Endothelial cell of umbilical vein (primary cell): Measurements from ENCODE around the gene PERCC1. TPM values are rescaled to one million over a fixed set of nuclear protein-coding genes. Genes with fewer than 3 reads are reported as not detected.

Source experiments
- BruUV-seq: library from RNA; stranded (reverse); fragments of 400-500 nt; replicated peaks from 2 replicates; lab custom pipeline; 2021; lab: Mats Ljungman, UMichigan
- CTCF ChIA-PET: fragments of 300-600, 350-600 bp; sonication (Branson Sonifier 250); formaldehyde crosslinking; loops from one replicate; lab custom pipeline; 2021; ENCODE audit warnings: antibody characterized with exemption, inconsistent platforms; lab: Charles Lee
- POLR2A ChIA-PET: fragments of 300-600, 350-600 bp; sonication (Branson Sonifier 250); formaldehyde crosslinking; loops from one replicate; lab custom pipeline; 2021; ENCODE audit warnings: antibody characterized with exemption, inconsistent platforms; lab: Charles Lee
- DNase-seq: peaks from one replicate; pipeline ENCODE4 v3.0.0-alpha.2; 2011; ENCODE audit warnings: low read depth, low spot score
- FAIRE-seq: peaks from 2 replicates; lab custom pipeline; 2011; peaks lifted over from hg19 to GRCh38; lab: Jason Lieb, UNC
- H2AFZ ChIP-seq: 2 replicates; pipeline ENCODE4 v1.6.0; 2012; ENCODE audit warnings: low read depth, low read length, control low read depth, inconsistent platforms
- H3K27ac ChIP-seq: 2 replicates; pipeline ENCODE4 v1.5.1; 2011; ENCODE audit warnings: low read depth, mild to moderate bottlenecking, control low read depth, low read length, moderate library complexity; ENCODE audit not compliant: insufficient read depth
- H3K27me3 ChIP-seq, 2 experiments: 2 replicates each; pipeline versions ENCODE4 v1.6.0 to v1.6.1; 2011; ENCODE audit warnings: low read length in 2 of 2, mixed read lengths in 1 of 2; ENCODE audit not compliant: control insufficient read depth in 2 of 2, insufficient read depth in 2 of 2
- H3K36me3 ChIP-seq, 2 experiments: 2 replicates in 1 of 2; 3 replicates in 1 of 2; pipeline ENCODE4 v1.5.1; 2011; ENCODE audit warnings: low read length in 2 of 2, mild to moderate bottlenecking in 1 of 2, moderate library complexity in 1 of 2; ENCODE audit not compliant: control insufficient read depth in 2 of 2, insufficient read depth in 2 of 2; ENCODE audit errors: extremely low read depth in 1 of 2
- H3K4me1 ChIP-seq: 3 replicates; pipeline ENCODE4 v1.5.1; 2011; ENCODE audit warnings: mild to moderate bottlenecking, low read length; ENCODE audit not compliant: control insufficient read depth, insufficient read depth; ENCODE audit errors: extremely low read depth
- H3K4me2 ChIP-seq: 2 replicates; pipeline ENCODE4 v1.6.1; 2011; ENCODE audit warnings: low read length, control low read depth, mixed read lengths; ENCODE audit not compliant: insufficient read depth
- H3K4me3 ChIP-seq, 3 experiments: fragments of 200-600 bp in 1 of 3; sonication (generic), shearing (Covaris generic) in 1 of 3; replicated peaks in 1 of 3; 2 replicates each; pipeline ENCODE4 v1.5.1; 2011 to 2016; ENCODE audit warnings: control low read depth in 3 of 3, low read length in 3 of 3, mild to moderate bottlenecking in 2 of 3, inconsistent platforms in 1 of 3, low read depth in 1 of 3, moderate library complexity in 1 of 3; ENCODE audit not compliant: insufficient read depth in 1 of 3
- H3K79me2 ChIP-seq: 2 replicates; pipeline ENCODE4 v1.6.0; 2012; ENCODE audit warnings: low read length, inconsistent platforms; ENCODE audit not compliant: control insufficient read depth, insufficient read depth
- H3K9ac ChIP-seq: replicated peaks from 2 replicates; pipeline ENCODE3; 2011; ENCODE audit warnings: low read length, control low read depth; ENCODE audit not compliant: insufficient read depth; ENCODE audit errors: extremely low read depth
- H3K9me1 ChIP-seq: replicated peaks from 3 replicates; pipeline ENCODE4 v1.6.0; 2011; ENCODE audit warnings: mild to moderate bottlenecking, low read length; ENCODE audit not compliant: control insufficient read depth, insufficient read depth; ENCODE audit errors: extremely low read depth
- H3K9me3 ChIP-seq: replicated peaks from 2 replicates; pipeline ENCODE4 v1.5.1; 2012; ENCODE audit warnings: low read length, inconsistent platforms; ENCODE audit not compliant: control insufficient read depth, insufficient read depth
- H4K20me1 ChIP-seq: replicated peaks from 2 replicates; pipeline ENCODE3; 2011; ENCODE audit warnings: mild to moderate bottlenecking, low read length; ENCODE audit not compliant: control insufficient read depth, insufficient read depth; ENCODE audit errors: extremely low read depth
- EZH2 ChIP-seq: IDR thresholded peaks from 2 replicates; pipeline ENCODE4 v1.6.1; 2012; ENCODE audit warnings: borderline replicate concordance, low read depth, mild to moderate bottlenecking, moderate library complexity, low read length, inconsistent platforms; ENCODE audit not compliant: severe bottlenecking
- FOS ChIP-seq: IDR thresholded peaks from 2 replicates; pipeline ENCODE4 v1.6.1; 2011; ENCODE audit warnings: mild to moderate bottlenecking, low read length, moderate library complexity, borderline replicate concordance; ENCODE audit not compliant: insufficient read depth
- GATA2 ChIP-seq: IDR thresholded peaks from 2 replicates; pipeline ENCODE4 v1.7.0; 2011; ENCODE audit warnings: low read depth, mild to moderate bottlenecking, moderate library complexity, mixed read lengths, low read length; ENCODE audit not compliant: insufficient read length, insufficient read depth
- JUN ChIP-seq: IDR thresholded peaks from 2 replicates; pipeline ENCODE4 v1.6.1; 2011; ENCODE audit warnings: borderline replicate concordance, low read depth; ENCODE audit not compliant: insufficient read length, insufficient read depth
- MAX ChIP-seq: IDR thresholded peaks from 2 replicates; pipeline ENCODE4 v1.6.1; 2011; ENCODE audit not compliant: insufficient read depth, insufficient read length
- MYC ChIP-seq: IDR thresholded peaks from one replicate; pipeline ENCODE4 v1.6.1; 2011; ENCODE audit warnings: mild to moderate bottlenecking, low read depth, low read length
- POLR2A ChIP-seq: IDR thresholded peaks from 2 replicates; pipeline ENCODE4 v1.6.1; 2012; ENCODE audit warnings: low read depth, mild to moderate bottlenecking, control low read depth, low read length
- POLR2AphosphoS5 ChIP-seq: IDR thresholded peaks from 2 replicates; pipeline ENCODE4 v1.6.1; 2012; ENCODE audit warnings: low read depth, mild to moderate bottlenecking, control low read depth, low read length, moderate library complexity; ENCODE audit not compliant: insufficient read depth
- dilution Hi-C: fragments of 300-500 bp; cut with MboI; formaldehyde crosslinking; loops from one replicate; pipeline ENCODE4 v1.15.0; 2019; ENCODE audit warnings: low sequenced_read_pairs; ENCODE audit not compliant: extremely low pct_ligation_motif_present
- intact Hi-C: fragments of 100-400 bp; cut with micrococcal nuclease; formaldehyde crosslinking; loops from one replicate; pipeline ENCODE4 v1.10.0; 2022
- polyA plus RNA-seq, 4 experiments: library from polyadenylated mRNA; depleted of rRNA in 3 of 4; stranded (reverse) in 3 of 4; unstranded in 1 of 4; fragments of >200 nt; gene quantifications; 2 replicates each; pipeline versions ENCODE4 v1.2.1 to v1.2.3, GENCODE V29; 2011 to 2012; ENCODE audit warnings: missing spikeins in 1 of 4
- total RNA-seq: library from RNA; stranded (reverse); gene quantifications from 2 replicates; pipeline ENCODE4 v1.2.3, GENCODE V29; 2021
- TF ChIP-seq, protein P1 (sequence below), 2 donors: IDR thresholded peaks; 1 replicate in 1 of 2; 2 replicates in 1 of 2; pipeline ENCODE4 v1.5.1; 2011; ENCODE audit warnings: low read length in 2 of 2, mild to moderate bottlenecking in 2 of 2, moderate library complexity in 2 of 2, control low read depth in 1 of 2, inconsistent platforms in 1 of 2, low read depth in 1 of 2; ENCODE audit not compliant: insufficient read depth in 1 of 2; ENCODE audit errors: extremely low read depth in 1 of 2

Gene PERCC1
- total and polyA plus RNA-seq, 2 donors (not counting 3 experiments of a cell fraction or from before 2014, with no cell fraction given), result not detected

DNA sequence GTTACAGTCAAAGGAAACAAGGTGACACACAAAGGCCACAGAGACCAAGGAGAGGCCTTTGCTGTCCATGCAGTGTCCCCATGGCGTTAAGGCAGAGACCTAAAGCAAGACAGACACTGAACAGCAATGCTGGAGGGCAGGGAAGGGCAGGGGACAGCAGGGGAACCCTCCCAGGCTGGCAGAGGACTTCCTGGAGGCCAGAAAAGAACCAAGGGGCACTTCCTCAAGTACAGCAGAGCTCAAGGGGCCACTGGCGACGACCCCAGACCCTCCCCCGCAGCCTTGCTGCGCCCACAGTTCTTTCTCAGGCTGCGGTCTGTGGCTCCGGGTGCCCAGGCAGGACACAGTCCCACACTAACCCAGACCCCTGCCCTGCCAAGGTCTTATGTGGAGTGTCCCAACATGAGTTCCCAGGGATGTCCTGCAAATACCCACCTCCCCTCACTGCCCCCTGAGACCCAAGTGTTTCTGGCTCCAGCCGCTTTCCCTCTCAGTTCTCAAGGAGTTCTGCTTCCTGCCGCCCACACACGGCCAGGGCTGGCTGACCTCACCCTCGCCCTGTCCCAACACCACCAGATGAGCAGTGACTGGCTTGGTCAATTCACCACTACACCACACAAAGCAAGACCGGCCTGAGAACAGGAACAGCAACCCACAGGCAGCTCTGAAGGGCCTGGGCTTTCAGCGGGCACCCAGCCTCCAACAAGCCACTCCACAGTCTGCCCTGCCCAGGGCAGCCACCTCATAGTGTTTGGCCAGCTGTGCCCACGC is 39.8 kb downstream of the PERCC1 start:
- FAIRE-seq, result no peak
- intact Hi-C loops, result no loop called here
- Histone ChIP-seq H4K20me1 (no peaks in the 10 kb centered on the region), H3K79me2 (peaks cover 29% of the 10 kb centered on the region), H3K9me3 (no peaks in the 10 kb centered on the region), H3K4me1 (peaks cover 5% of the 10 kb centered on the region), H3K4me2 (no peak overlapping the region), H3K27ac (no peak overlapping the region), H3K36me3 (no peaks in the 10 kb centered on the region), H2AFZ (no peak overlapping the region), H3K4me3 (no peak overlapping the region), H3K9me1 (no peaks in the 10 kb centered on the region), H3K9ac (no peak overlapping the region), H3K27me3 (no peaks in the 10 kb centered on the region)
- no TSS peak for BruUV-seq
- DNase-seq, result peak; percentile 22
- ChIA-PET CTCF (no interaction called here), POLR2A (no interaction called here)
- TF ChIP-seq POLR2AphosphoS5 (no peak), MAX (no peak), GATA2 (no peak), MYC (no peak), JUN (no peak), FOS (no peak), POLR2A (no peak), EZH2 (no peak)
- TF ChIP-seq, protein P1, sequence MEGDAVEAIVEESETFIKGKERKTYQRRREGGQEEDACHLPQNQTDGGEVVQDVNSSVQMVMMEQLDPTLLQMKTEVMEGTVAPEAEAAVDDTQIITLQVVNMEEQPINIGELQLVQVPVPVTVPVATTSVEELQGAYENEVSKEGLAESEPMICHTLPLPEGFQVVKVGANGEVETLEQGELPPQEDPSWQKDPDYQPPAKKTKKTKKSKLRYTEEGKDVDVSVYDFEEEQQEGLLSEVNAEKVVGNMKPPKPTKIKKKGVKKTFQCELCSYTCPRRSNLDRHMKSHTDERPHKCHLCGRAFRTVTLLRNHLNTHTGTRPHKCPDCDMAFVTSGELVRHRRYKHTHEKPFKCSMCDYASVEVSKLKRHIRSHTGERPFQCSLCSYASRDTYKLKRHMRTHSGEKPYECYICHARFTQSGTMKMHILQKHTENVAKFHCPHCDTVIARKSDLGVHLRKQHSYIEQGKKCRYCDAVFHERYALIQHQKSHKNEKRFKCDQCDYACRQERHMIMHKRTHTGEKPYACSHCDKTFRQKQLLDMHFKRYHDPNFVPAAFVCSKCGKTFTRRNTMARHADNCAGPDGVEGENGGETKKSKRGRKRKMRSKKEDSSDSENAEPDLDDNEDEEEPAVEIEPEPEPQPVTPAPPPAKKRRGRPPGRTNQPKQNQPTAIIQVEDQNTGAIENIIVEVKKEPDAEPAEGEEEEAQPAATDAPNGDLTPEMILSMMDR (IDR thresholded peaks at IDR 0.05; ENCODE audit: extremely low read depth in 1 of 2, insufficient read depth in 1 of 2, low read depth in 1 of 2, low read length in 2 of 2), result no peak
- dilution Hi-C loops, result no loop called here
